ENCODE results near the gene SLC6A1.

SLC6A1 gene

DNA sequence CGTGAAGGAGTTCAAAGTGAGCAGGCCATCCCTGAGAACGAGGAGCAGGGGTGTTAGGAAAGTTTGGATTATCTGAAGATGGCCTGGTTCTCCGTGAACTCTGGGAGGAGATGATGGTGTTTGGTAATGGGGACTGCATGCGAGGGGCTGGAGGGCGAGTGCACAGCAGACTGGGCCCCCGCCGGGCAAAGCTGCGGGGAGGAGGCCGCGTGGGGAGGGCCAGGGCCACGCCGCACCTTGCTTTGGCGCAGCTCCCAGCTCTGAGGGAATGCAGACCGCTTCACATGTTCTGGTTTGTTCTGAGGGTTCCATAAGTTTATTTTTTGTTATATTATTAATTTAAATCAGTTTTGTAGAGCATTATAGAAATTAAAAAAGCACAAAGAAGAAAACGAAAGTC lies 22.2 kb downstream of the SLC6A1 start:
- Histone ChIP-seq H3K27me3 (ENCODE audit: control insufficient read depth, insufficient read depth, low read length) (no peaks in the 10 kb centered on the region), H3K9ac (ENCODE audit: low read length) (no peak overlapping the region), H3K9me3 (ENCODE audit: control insufficient read depth, low read length) (no peaks in the 10 kb centered on the region), H3K4me1 (ENCODE audit: control insufficient read depth, insufficient read depth, low read length) (no peaks in the 10 kb centered on the region), H3K36me3 (ENCODE audit: control insufficient read depth, insufficient read depth, low read length) (no peaks in the 10 kb centered on the region), H3K4me3 (ENCODE audit: low read length) (no peak overlapping the region)

DNA sequence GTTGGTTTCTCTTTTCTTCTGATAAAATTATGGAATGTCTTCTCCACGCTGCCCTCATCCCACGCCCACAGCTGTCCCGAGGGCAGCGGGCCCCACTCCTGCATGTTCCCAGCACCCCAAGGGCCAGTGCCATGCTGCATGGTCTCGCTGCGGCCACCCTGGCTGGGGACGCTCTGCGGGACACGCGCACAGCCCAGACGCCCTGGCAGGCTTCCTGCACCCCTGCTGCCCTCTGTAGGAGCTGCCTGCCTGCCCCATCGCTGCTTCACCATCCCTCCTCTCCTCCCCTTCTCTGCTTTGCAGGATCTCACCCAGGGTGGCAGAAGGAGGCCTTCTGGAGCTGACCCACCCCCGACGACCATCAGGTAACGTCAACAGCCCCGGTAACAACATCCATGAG lies 22.8 kb downstream of the SLC6A1 start:
- Histone ChIP-seq H3K36me3 (ENCODE audit: control insufficient read depth, insufficient read depth, low read length) (no peaks in the 10 kb centered on the region), H3K4me1 (ENCODE audit: control insufficient read depth, insufficient read depth, low read length) (no peaks in the 10 kb centered on the region), H3K27me3 (ENCODE audit: control insufficient read depth, insufficient read depth, low read length) (no peaks in the 10 kb centered on the region), H3K9me3 (ENCODE audit: control insufficient read depth, low read length) (no peaks in the 10 kb centered on the region), H3K9ac (ENCODE audit: low read length) (no peak overlapping the region), H3K4me3 (ENCODE audit: low read length) (no peak overlapping the region)

DNA sequence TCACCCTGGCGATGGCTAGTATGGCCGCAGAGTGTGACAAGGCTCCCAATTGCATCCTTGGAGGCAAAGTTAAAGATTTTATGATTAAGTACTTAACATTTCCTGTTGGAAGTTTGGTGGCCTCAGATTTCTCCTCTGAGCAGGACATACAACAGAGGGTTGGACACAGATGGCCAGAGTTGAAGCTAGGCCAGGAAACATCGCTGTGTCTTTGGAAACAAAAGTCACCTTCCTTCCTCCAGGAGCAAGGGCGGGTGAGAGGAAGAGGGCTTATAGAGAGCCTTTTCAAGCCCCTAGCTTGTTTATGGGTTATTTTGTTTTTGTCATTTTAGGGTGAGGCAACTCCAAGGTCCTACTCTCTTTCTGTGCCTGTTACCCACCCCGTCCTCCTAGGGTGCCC lies 24.2 kb downstream of the SLC6A1 start:
- no peaks in the 10 kb centered on the region for H3K4me1 ChIP-seq (ENCODE audit: control insufficient read depth, insufficient read depth, low read length)
- H3K27me3 ChIP-seq (ENCODE audit: control insufficient read depth, insufficient read depth, low read length), result no peaks in the 10 kb centered on the region
- H3K36me3 ChIP-seq (ENCODE audit: control insufficient read depth, insufficient read depth, low read length), result no peaks in the 10 kb centered on the region
- H3K4me3 ChIP-seq (ENCODE audit: low read length), result no peak overlapping the region
- H3K9ac ChIP-seq (ENCODE audit: low read length), result no peak overlapping the region
- H3K9me3 ChIP-seq (ENCODE audit: control insufficient read depth, low read length), result no peaks in the 10 kb centered on the region

DNA sequence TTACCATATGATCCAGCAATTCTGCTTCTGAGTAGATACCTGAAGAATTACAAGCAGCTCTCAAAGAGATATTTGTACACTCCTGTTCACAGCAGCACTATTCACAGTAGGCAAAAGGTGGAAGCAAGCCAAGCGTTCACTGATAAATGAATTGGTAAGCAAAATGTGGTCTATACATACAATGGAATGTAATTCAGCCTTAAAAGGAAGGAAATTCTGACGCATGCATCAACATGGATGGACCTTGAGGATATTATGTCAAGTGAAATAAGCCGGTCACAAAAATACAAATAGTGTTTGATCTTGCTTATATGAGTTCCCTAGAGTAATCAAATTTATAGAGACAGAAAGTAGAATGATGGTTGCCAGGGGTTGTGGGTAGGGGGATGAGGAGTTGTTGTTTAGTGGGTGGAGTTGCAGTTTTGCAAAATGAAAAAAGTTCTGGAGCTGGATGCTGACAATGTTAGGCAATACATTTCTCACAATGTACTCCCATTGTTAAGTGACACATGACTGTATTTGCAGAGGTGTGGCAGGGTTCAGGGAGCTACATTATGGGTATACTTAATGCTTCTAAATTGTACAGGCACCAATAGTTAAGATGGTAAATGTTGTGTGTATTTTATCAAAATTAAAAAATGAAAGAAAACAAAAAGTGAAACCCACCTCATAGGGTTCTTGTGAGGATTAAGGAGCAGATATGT lies 26.7 kb downstream of the SLC6A1 start:
- Histone ChIP-seq H3K9me3 (ENCODE audit: control insufficient read depth, low read length) (no peaks in the 10 kb centered on the region), H3K4me1 (ENCODE audit: control insufficient read depth, insufficient read depth, low read length) (no peaks in the 10 kb centered on the region), H3K4me3 (ENCODE audit: low read length) (no peak overlapping the region), H3K27me3 (ENCODE audit: control insufficient read depth, insufficient read depth, low read length) (no peaks in the 10 kb centered on the region), H3K9ac (ENCODE audit: low read length) (no peak overlapping the region), H3K36me3 (ENCODE audit: control insufficient read depth, insufficient read depth, low read length) (no peaks in the 10 kb centered on the region)

DNA sequence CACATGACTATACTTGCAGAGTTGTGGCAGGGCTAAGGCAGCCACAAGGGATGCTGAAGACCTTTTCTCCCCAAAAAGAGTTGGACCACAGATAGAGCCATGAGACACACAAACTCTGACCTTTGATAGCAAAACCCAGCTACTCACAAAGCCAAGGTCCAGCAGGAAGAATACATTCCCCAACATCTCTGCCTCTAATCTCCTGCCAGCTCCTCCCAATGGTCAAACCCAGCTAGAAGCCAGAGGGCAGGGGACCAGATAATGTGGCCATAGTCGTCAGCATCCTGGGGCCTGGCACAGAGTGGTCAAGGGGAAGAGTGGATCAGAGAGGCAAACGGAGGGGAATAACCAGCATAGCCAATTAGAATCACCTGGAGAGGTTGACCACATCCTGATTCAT lies 28.2 kb downstream of the SLC6A1 start:
- no peak overlapping the region for H3K9ac ChIP-seq (ENCODE audit: low read length)
- H3K4me1 ChIP-seq (ENCODE audit: control insufficient read depth, insufficient read depth, low read length), result no peaks in the 10 kb centered on the region
- no peaks in the 10 kb centered on the region for H3K36me3 ChIP-seq (ENCODE audit: control insufficient read depth, insufficient read depth, low read length)
- no peak overlapping the region for H3K4me3 ChIP-seq (ENCODE audit: low read length)
- no peaks in the 10 kb centered on the region for H3K9me3 ChIP-seq (ENCODE audit: control insufficient read depth, low read length)
- H3K27me3 ChIP-seq (ENCODE audit: control insufficient read depth, insufficient read depth, low read length), result no peaks in the 10 kb centered on the region

DNA sequence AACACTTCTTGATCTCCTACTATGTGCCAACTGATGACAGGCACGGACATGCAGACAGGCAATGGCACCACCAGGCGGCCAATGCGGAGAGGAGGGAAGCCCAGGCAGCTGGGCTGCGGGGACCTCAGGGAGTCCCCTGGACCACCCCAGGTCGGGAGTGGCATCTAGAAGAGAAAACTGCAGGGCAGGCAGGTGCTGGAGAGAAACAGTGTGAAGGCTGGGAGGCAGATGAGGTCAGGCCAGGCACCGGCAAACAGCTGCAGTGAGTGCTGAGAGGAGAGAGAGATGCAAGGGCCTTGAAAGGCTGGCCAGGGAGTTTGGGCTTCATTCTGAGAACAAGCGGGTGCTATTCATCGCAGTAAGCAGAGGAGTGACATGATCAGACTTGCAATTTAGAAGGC lies 29.1 kb downstream of the SLC6A1 start:
- Histone ChIP-seq H3K4me1 (ENCODE audit: control insufficient read depth, insufficient read depth, low read length) (no peaks in the 10 kb centered on the region), H3K4me3 (ENCODE audit: low read length) (no peak overlapping the region), H3K27me3 (ENCODE audit: control insufficient read depth, insufficient read depth, low read length) (no peaks in the 10 kb centered on the region), H3K36me3 (ENCODE audit: control insufficient read depth, insufficient read depth, low read length) (no peaks in the 10 kb centered on the region), H3K9ac (ENCODE audit: low read length) (no peak overlapping the region), H3K9me3 (ENCODE audit: control insufficient read depth, low read length) (no peaks in the 10 kb centered on the region)

DNA sequence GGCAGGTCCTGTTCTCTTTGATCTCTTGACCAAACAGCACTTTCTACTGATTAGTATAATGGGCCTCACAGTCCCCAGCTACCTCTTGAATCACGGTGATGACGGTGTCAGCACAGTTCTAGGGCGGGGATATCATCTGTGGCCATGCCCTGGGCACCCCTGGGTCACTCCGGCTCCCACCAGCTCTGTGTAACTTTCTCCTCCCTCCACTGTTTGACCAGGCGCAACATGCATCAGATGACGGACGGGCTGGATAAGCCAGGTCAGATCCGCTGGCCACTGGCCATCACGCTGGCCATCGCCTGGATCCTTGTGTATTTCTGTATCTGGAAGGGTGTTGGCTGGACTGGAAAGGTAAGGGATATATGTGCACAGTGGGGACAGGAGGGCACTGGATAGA lies 29.6 kb downstream of the SLC6A1 start:
- Histone ChIP-seq H3K4me1 (ENCODE audit: control insufficient read depth, insufficient read depth, low read length) (no peaks in the 10 kb centered on the region), H3K9ac (ENCODE audit: low read length) (no peak overlapping the region), H3K4me3 (ENCODE audit: low read length) (no peak overlapping the region), H3K27me3 (ENCODE audit: control insufficient read depth, insufficient read depth, low read length) (no peaks in the 10 kb centered on the region), H3K9me3 (ENCODE audit: control insufficient read depth, low read length) (no peaks in the 10 kb centered on the region), H3K36me3 (ENCODE audit: control insufficient read depth, insufficient read depth, low read length) (no peaks in the 10 kb centered on the region)

DNA sequence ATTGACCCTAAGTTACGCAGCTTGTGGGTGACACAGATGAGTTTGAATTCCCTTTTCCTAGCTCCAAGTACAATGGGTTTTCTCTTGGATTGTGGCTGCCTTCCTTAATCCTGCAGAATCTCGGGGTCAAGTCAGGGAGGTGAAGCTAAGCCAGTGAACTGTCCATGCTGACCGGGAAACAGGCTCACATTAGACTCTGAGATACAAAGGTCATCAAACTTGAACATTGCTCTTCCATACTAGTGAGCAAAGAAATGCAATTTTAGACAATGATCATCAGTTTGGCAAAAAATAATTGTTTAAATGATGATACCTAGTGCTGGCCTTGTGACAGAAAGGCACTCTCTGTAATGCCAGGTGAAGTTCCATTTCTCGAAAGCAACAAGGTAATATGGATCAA lies 31.6 kb downstream of the SLC6A1 start:
- Histone ChIP-seq H3K27me3 (ENCODE audit: control insufficient read depth, insufficient read depth, low read length) (peaks cover 4% of the 10 kb centered on the region), H3K36me3 (ENCODE audit: control insufficient read depth, insufficient read depth, low read length) (no peaks in the 10 kb centered on the region), H3K9ac (ENCODE audit: low read length) (no peak overlapping the region), H3K4me3 (ENCODE audit: low read length) (no peak overlapping the region), H3K9me3 (ENCODE audit: control insufficient read depth, low read length) (no peaks in the 10 kb centered on the region), H3K4me1 (ENCODE audit: control insufficient read depth, insufficient read depth, low read length) (no peaks in the 10 kb centered on the region)

DNA sequence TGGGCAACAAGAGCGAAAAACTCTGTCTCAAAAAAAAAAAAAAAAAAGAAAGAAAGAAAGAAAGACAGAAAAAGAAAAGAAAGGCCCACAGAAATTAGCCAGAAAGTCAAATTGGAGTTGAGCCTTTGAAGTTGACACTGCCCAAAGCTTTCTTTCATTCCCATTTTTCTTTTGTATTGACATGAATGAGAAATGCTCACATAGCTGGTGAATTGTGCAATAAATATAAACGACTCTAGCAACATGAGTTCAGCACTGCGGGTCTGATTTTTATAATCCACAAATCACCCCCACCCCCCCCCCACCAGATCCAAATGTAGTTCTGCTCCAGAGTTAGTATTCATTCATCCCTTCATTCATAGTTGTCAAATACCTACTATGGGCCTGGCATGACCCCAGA lies 37.4 kb downstream of the SLC6A1 start:
- Histone ChIP-seq H3K4me1 (ENCODE audit: control insufficient read depth, insufficient read depth, low read length) (no peaks in the 10 kb centered on the region), H3K36me3 (ENCODE audit: control insufficient read depth, insufficient read depth, low read length) (no peaks in the 10 kb centered on the region), H3K27me3 (ENCODE audit: control insufficient read depth, insufficient read depth, low read length) (peaks cover 4% of the 10 kb centered on the region), H3K4me3 (ENCODE audit: low read length) (no peak overlapping the region), H3K9ac (ENCODE audit: low read length) (no peak overlapping the region), H3K9me3 (ENCODE audit: control insufficient read depth, low read length) (no peaks in the 10 kb centered on the region)

DNA sequence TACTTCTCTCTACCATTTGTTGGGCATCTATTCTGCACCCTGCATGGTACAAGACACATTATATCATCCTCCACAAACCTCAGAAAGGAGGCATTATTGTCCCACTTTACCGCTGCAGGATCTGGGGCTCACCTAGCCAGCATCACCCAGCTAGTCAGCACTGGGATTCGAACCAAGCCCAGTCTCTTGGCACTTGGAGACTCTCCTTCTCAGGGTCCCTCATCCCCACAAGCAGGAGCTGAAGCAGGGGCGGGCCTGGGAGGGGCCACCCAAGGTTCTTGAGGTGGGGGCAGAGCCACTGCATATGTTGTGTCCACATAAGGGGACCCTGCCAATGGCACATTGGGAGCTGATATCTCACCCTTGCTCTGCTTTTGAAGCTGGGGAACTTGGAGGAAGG lies 41.3 kb downstream of the SLC6A1 start:
- Histone ChIP-seq H3K9me3 (ENCODE audit: control insufficient read depth, low read length) (no peaks in the 10 kb centered on the region), H3K9ac (ENCODE audit: low read length) (no peak overlapping the region), H3K4me3 (ENCODE audit: low read length) (no peak overlapping the region), H3K27me3 (ENCODE audit: control insufficient read depth, insufficient read depth, low read length) (no peaks in the 10 kb centered on the region), H3K4me1 (ENCODE audit: control insufficient read depth, insufficient read depth, low read length) (no peaks in the 10 kb centered on the region), H3K36me3 (ENCODE audit: control insufficient read depth, insufficient read depth, low read length) (no peaks in the 10 kb centered on the region)

DNA sequence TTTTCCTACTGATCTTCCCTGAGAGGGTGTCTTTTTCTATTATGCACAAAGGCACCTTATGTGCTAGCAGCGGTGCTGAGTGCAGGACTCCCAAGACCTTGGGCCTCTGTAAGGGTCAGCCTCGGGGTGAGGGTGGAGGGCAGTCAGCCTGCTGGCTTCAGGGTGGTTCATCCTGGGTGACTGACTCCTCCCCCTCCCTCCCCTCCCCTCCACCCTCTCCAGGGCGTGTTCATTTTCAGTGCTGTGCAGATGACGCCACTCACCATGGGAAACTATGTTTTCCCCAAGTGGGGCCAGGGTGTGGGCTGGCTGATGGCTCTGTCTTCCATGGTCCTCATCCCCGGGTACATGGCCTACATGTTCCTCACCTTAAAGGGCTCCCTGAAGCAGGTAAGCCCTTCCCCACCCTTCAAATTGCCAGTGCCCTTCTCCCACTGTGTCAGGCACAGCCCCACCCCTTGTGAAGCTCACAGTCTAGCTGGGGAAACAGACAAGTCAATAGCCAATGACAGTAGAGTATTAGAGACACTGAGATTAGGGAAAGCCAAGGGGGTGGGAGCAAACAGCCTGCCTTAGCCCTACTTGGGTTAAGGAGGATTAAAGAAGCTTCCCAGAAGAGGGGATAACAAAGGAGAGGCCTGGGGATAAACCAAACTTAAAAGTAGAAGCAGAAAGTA lies 41.9 kb downstream of the SLC6A1 start:
- no peaks in the 10 kb centered on the region for H3K36me3 ChIP-seq (ENCODE audit: control insufficient read depth, insufficient read depth, low read length)
- H3K9me3 ChIP-seq (ENCODE audit: control insufficient read depth, low read length), result no peaks in the 10 kb centered on the region
- H3K9ac ChIP-seq (ENCODE audit: low read length), result no peak overlapping the region
- H3K27me3 ChIP-seq (ENCODE audit: control insufficient read depth, insufficient read depth, low read length), result no peaks in the 10 kb centered on the region
- no peaks in the 10 kb centered on the region for H3K4me1 ChIP-seq (ENCODE audit: control insufficient read depth, insufficient read depth, low read length)
- H3K4me3 ChIP-seq (ENCODE audit: low read length), result no peak overlapping the region

DNA sequence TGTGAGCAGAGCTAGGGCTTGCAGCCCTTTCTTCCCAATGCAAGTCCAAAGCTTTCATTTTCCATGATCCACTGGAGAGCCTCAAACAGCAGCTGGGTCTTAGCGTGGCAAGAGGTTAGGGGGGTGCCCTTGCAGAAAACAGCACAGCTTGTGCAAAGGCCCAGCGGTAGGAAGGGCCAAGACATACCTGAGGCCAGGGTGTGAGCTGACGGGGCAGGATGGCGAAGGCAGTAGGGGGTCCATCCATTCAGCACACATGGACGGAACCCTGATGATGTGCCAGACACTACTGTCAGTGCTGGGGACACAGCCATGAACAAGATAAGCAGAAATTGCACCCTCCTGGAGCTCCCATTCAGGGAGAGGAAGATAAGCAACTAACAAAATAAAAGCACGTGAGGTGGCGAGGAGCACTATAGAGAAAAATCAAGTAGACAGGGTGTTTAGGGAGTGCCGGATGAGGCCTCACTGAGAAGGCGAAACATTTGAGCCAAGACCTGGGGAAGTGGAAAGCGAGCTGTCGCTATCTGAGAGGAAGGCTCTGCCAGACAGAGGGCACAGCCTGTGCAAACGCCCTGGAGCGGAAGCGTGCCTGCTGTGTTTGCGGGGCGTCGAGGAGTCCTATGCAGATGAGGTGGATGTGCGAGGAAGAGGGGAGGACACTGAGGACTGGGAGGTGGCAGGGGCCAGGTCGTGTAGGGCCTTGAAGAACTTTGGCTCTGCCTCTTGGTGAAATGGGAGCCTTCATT lies 43.4 kb downstream of the SLC6A1 start:
- Histone ChIP-seq H3K36me3 (ENCODE audit: control insufficient read depth, insufficient read depth, low read length) (no peaks in the 10 kb centered on the region), H3K9me3 (ENCODE audit: control insufficient read depth, low read length) (no peaks in the 10 kb centered on the region), H3K9ac (ENCODE audit: low read length) (no peak overlapping the region), H3K27me3 (ENCODE audit: control insufficient read depth, insufficient read depth, low read length) (no peaks in the 10 kb centered on the region), H3K4me3 (ENCODE audit: low read length) (no peak overlapping the region), H3K4me1 (ENCODE audit: control insufficient read depth, insufficient read depth, low read length) (no peaks in the 10 kb centered on the region)
